Measurements from ENCODE around the gene METTL22.

Gene METTL22

DNA sequence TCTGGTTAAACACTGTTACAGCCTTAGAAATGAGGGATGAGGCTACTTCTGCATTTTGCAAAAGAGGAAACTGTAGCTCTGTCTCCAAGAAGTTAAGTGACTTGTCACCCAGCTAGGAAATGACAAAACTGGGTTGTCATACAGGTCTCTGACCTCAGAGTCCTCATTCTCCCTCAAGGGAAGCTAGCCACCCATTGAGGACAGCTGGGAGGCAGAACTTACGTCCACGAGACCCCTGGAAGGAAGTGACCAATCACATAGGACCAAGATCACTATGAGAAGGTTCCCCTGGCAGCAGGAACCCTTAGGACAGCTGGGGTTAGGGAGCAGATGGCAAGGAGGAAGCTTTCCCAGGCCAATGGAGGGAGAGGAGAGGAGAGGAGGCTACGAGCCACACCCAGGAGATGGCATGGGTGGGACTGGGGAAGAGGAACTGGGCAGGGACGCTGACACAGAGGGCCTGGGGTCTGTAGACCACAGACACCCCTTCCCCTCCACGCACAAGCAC, 11.2 kb downstream of the METTL22 start:
- no peak for DNase-seq

DNA sequence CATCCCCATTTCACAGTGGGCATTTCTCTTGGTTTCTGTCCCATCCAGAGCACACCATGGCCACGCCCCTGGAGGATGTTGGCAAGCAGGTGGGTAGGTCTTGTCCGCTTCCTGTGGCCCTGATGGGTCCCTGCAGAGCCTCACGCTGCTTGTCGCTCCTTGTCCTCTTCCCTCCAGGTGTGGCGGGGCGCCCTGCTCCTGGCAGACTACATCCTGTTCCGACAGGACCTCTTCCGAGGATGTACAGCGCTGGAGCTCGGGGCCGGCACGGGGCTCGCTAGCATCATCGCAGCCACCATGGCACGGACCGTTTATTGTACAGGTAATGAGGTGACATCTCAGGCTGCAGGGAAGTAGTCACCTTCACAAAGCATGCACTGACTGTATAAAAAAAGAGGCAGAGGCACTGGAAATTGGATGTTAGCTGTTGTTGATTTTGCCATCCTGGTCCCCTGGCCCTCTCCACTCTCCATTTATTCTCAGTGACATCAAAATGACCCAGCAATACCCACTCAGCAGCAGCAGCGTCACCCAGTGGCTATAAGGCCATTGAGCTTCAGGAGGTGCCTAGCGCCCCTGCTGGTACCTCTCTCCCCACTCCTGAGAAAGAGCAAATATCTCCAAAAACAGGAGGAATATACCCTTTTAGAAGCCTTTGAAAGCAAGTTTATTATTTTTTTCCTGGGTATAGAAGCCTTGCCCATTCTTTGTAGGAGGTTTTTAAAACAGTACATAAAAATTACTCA, 13.7 kb downstream of the METTL22 start:
- DNase-seq, result no peak

DNA sequence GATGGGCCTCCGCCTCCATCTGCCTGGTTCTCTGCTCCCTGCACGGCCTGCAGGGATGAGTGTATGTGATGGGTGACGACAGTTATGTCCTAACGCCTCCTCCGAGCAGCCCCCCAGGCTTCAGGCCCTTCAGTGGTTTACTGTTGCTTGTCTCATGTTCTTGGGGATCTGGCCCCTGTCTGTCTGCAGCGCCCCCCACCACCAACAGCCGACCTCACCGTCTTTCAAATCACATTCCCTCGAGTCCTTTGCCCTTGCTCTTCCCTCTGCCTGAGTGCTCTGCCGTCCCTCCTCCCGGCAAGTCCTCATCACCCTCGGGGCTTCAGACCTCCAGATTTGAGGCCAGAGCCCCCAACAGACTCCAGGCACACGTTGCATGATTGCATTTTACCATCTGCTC, 18.2 kb downstream of the METTL22 start:
- no peak for DNase-seq

- no peak for DNase-seq
Observed at GRCh38 chr16:8641671-8642070, 20.2 kb downstream of the METTL22 start.

DNA sequence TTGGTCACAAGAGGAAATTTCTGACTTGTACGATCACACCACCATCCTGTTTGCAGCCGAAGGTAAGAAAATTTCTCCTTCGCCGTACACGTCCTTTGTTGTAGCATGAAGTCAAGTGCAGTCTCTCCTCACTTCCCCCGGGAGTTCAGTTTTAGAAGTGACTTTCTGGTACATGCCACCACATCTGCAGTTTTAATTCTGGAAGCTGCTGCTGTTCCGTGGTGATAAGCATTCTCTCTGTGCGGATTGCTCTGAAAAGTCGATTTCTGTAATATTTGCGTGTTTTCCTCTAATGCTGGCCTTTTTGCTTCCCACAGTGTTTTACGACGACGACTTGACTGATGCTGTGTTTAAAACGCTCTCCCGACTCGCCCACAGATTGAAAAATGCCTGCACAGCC, 20.6 kb downstream of the METTL22 start:
- DNase-seq, result no peak

- no peak for DNase-seq
Observed at GRCh38 chr16:8644211-8645140, 23.0 kb downstream of the METTL22 start.

GRCh38 chr16:8645141-8645521, 23.6 kb downstream of the METTL22 start:
- DNase-seq, result no peak

GRCh38 chr16:8645831-8646230, 24.3 kb downstream of the METTL22 start:
- no peak for DNase-seq

DNA sequence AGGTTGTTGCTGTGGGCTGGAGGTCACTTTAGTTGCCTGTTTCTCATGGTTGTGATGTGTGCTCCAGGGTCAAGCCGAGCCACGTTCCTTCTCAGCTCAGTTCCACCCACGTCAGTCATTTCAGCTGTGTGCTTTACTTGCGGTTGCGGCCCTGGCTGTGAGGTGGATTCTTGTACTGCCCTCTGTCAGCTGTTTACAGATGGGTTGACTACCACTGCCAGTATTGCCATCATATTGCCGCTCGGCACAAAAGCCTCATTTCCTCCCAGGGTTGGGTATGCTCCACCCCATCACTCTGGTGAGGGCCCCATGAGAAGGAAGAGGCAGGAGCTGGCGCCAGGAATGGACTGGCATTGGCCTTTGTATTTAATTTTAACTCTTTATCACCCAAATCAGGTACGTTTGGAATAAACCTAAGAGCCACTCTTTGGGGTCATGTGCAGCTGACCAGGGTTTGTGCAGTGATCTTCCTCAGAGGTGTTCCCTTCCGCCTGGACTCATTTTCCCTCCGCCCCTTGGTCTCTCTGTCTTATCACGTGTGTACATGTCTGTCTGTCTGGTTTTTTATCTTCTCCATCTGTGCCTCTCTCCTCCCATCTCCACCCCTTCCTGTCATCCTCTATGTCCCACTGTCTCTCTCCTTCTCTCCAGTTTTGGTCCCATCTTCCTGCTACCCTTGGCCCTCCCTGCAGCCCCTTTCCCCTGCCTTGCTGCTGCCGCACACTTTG, 25.0 kb downstream of the METTL22 start:
- no peak for DNase-seq

GRCh38 chr16:8647721-8648318, 26.3 kb downstream of the METTL22 start:
- no peak for DNase-seq

- DNase-seq, result no peak
Observed at GRCh38 chr16:8648877-8649276, 27.4 kb downstream of the METTL22 start.

- no peak for DNase-seq
Observed at GRCh38 chr16:8649829-8650554, 28.5 kb downstream of the METTL22 start.

- peak; percentile 15 for DNase-seq
Observed at GRCh38 chr16:8651958-8652357, 30.5 kb downstream of the METTL22 start.

- DNase-seq, result peak; percentile 25
Observed at GRCh38 chr16:8655184-8655717, 33.8 kb downstream of the METTL22 start.

- DNase-seq, result no peak
Observed at GRCh38 chr16:8656376-8656775, 34.9 kb downstream of the METTL22 start.

- peak; percentile 56 for DNase-seq
Observed at GRCh38 chr16:8660841-8661301, 39.4 kb downstream of the METTL22 start.

GRCh38 chr16:8661703-8662102, 40.2 kb downstream of the METTL22 start:
- no peak for DNase-seq

DNA sequence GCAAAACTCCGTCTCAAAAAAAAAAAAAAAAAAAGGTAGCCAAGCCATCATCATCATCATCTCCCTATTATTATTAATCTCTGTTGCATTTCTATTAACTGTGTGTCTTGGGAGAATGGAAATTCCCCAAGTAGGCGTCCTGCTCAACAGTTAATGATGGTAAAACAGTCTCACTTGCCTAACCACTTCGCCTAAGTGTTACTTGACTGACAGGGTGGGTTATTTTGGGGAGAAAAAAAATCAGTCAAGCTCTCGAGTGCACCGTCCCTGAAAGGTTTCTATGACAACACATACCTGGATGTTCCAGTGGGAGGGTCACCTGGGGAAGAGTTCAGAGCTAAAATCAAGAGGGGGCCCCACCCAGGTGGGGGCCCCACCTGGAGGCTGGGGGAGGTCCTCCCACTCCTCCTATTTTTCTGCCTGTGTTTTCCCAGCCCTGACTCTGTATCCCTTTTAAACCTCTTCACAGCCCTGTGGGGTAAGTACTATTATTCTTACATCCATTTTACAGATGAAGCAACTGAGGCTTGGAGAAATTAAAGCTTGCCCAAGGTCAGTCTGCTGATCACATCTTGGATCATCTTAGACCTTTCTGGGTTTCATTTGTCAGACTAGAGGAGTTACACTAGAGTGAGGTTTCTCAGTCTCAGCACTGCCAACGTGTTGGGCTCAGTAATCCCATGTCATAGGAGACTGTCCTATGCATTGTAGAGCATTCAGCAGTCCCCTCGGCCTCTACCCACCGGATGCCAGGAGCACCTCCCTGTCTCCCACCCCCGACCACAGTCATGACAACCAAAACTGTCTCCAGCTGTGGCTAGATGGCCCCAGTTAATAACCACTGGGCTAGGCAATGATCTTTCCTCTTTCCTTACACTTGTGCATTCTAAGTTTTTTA, 41.9 kb downstream of the METTL22 start:
- DNase-seq, result no peak

DNA sequence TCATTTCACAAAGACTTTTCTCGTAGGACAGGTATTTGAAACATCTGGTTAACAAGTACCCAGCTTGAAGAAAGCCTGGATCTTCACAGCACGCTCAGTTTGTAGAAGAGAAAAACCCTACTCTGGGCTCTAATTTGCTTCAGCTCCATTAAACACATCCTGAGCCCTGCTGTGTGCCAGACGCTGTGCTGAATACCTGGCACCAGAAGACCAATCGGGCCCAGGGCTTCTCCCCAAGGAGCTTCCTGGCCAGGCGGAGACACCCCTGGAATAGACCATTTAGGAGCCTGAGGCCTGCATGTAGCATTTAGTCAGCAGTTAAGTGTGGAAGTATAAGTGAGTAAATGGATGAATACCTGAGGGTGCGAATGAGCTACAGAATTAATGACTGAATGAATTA, 44.0 kb downstream of the METTL22 start:
- no peak for DNase-seq

GRCh38 chr16:8667492-8667891, 46.0 kb downstream of the METTL22 start:
- DNase-seq, result no peak

- no peak for DNase-seq
Observed at GRCh38 chr16:8668113-8668512, 46.6 kb downstream of the METTL22 start.

Data from NCI-H226 (cell line).